Lower lobe of right lung (tissue), 2 donors: ENCODE measurements around the gene ADGRL3. TPM values are rescaled to one million over a fixed set of nuclear protein-coding genes. Genes with fewer than 3 reads are reported as not detected.

Experiments
- ATAC-seq, 2 donors: fragments of 200-7000 bp; cut with Tn5 transposase; one replicate each; pipeline ENCODE4 v1.9.1; 2020 to 2022; ENCODE audit warnings: mild to moderate bottlenecking in 2 of 2, moderate library complexity in 2 of 2
- DNase-seq: peaks from one replicate; pipeline ENCODE4 v3.0.0-alpha.2; 2020
- H3K27ac ChIP-seq: fragments of 200-600 bp; one replicate; pipeline ENCODE4 v1.8.0; 2022
- H3K27me3 ChIP-seq: fragments of 200-600 bp; one replicate; pipeline ENCODE4 v1.8.0; 2022; ENCODE audit warnings: low read depth
- H3K36me3 ChIP-seq: fragments of 200-600 bp; one replicate; pipeline ENCODE4 v1.8.0; 2022; ENCODE audit warnings: mild to moderate bottlenecking
- H3K4me1 ChIP-seq: fragments of 200-600 bp; one replicate; pipeline ENCODE4 v1.8.0; 2022
- H3K4me3 ChIP-seq: fragments of 200-600 bp; one replicate; pipeline ENCODE4 v1.8.0; 2022; ENCODE audit warnings: mild to moderate bottlenecking
- H3K9me3 ChIP-seq: fragments of 200-600 bp; one replicate; pipeline ENCODE4 v1.8.0; 2022
- CTCF ChIP-seq: fragments of 200-600 bp; IDR thresholded peaks from one replicate; pipeline ENCODE4 v1.8.0; 2022; ENCODE audit warnings: antibody characterized with exemption, mild to moderate bottlenecking
- intact Hi-C: fragments of 100-400 bp; cut with DNase I; formaldehyde crosslinking; loops from one replicate; pipeline ENCODE4 v1.11.0; 2022
- total RNA-seq: library from RNA; stranded (reverse); fragmentation: NEBNext Ultra II Directional; extraction: Animal tissue kit (Norgen Biotek cat#: 25700); gene quantifications from one replicate; pipeline ENCODE4 v1.2.1, GENCODE V29; 2021
- donor health status: DM: no; HTN: yes; CAD: no; lungs with severe emphysema.

Gene ADGRL3
- total RNA-seq, 1 donor from 2014 or later: 6.0 TPM

- ATAC-seq (no peak), DNase-seq (no peak)
- H3K4me3 ChIP-seq: no peak overlapping the region
- H3K27ac ChIP-seq: no peak overlapping the region
- TF ChIP-seq CTCF: no peak
- H3K36me3 ChIP-seq: no peaks in the 10 kb centered on the region
- no peaks in the 10 kb centered on the region for H3K4me1 ChIP-seq
- H3K9me3 ChIP-seq: no peaks in the 10 kb centered on the region
- intact Hi-C loops: no loop called here
- H3K27me3 ChIP-seq: no peaks in the 10 kb centered on the region
Measured at GRCh38 chr4:61296144-61296543, 96.0 kb downstream of the ADGRL3 start.

GRCh38 chr4:61298178-61298740 is 98.1 kb downstream of the ADGRL3 start:
- no peak for ATAC-seq

GRCh38 chr4:61299316-61299715 is 99.2 kb downstream of the ADGRL3 start:
- Histone ChIP-seq H3K27ac (no peak overlapping the region), H3K4me1 (no peaks in the 10 kb centered on the region), H3K36me3 (no peaks in the 10 kb centered on the region), H3K27me3 (no peaks in the 10 kb centered on the region), H3K4me3 (no peak overlapping the region), H3K9me3 (no peaks in the 10 kb centered on the region)
- ATAC-seq (no peak), DNase-seq (no peak)
- intact Hi-C loops: no loop called here
- no peak for TF ChIP-seq CTCF

More at GRCh38 chr4:61298178-61298740, 98.1 kb downstream of the ADGRL3 start:
- Histone ChIP-seq H3K9me3 (no peaks in the 10 kb centered on the region), H3K27ac (no peak overlapping the region), H3K36me3 (no peaks in the 10 kb centered on the region), H3K4me1 (no peaks in the 10 kb centered on the region), H3K27me3 (no peaks in the 10 kb centered on the region), H3K4me3 (no peak overlapping the region)
- no peak for DNase-seq
- TF ChIP-seq CTCF: no peak
- intact Hi-C loops: no loop called here

GRCh38 chr4:61300266-61300844 is 100.2 kb downstream of the ADGRL3 start:
- intact Hi-C loops: no loop called here
- no peak for ATAC-seq
- Histone ChIP-seq H3K27me3 (no peaks in the 10 kb centered on the region), H3K9me3 (no peaks in the 10 kb centered on the region), H3K4me1 (no peaks in the 10 kb centered on the region), H3K27ac (no peak overlapping the region), H3K4me3 (no peak overlapping the region), H3K36me3 (no peaks in the 10 kb centered on the region)
- no peak for DNase-seq
- TF ChIP-seq CTCF: no peak

- H3K4me3 ChIP-seq: no peak overlapping the region
- DNase-seq (no peak), ATAC-seq (no peak)
Measured at GRCh38 chr4:61301271-61301670, 101.1 kb downstream of the ADGRL3 start.

More at GRCh38 chr4:61301271-61301670, 101.1 kb downstream of the ADGRL3 start:
- Histone ChIP-seq H3K4me1 (no peaks in the 10 kb centered on the region), H3K36me3 (no peaks in the 10 kb centered on the region), H3K27ac (no peak overlapping the region), H3K27me3 (no peaks in the 10 kb centered on the region), H3K9me3 (no peaks in the 10 kb centered on the region)
- TF ChIP-seq CTCF: no peak
- intact Hi-C loops: no loop called here
